ENCODE data around the gene NEUROD1.

DNA sequence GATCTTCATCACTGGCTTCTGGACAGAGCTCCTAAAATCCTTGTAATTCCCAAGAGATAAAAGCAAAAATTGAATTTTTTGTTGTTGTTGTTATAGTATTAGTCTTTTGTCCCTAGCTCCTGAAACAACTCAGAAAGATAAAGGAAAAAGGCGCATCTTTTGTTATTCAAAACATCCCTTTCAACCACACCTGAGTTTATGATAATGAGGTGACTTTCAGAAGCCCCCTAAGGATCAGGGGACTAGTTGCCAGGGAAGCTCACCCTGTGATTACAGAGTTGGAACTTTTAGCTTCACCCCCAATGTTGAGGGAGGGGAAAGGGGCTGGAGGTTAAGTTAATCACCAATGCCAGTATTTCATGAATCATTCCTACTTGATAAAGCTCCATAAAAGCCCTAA lies 13.1 kb downstream of the NEUROD1 start:
- TF ChIP-seq CTCF (IDR thresholded peaks at IDR 0.05), result no peak
- no peak for TF ChIP-seq POLR2A (IDR thresholded peaks at IDR 0.05)
